ENCODE data around the gene KATNB1.

DNA sequence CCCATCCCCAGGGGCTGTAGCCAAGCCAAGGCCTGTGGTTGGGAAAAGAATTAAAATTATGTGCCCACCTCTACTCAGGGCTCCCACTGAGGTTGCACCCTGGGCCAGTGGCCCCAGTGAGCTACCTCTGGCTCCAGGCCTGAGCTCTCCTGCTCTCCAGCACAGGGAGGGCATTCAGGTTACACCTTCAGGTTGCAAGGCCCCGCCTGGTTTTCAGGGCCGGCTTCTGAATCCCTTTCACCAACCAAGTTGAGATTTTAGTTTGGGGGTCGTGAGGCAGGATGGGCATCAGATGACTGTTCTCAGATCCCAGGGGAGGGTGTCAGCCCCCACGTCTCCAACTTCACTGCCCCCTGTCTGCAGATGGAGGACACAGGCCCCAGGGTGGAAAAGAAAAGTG is 8.0 kb upstream of the KATNB1 start:
- no peak for TF ChIP-seq POLR2A (IDR thresholded peaks at IDR 0.05)
- TF ChIP-seq, protein P1, sequence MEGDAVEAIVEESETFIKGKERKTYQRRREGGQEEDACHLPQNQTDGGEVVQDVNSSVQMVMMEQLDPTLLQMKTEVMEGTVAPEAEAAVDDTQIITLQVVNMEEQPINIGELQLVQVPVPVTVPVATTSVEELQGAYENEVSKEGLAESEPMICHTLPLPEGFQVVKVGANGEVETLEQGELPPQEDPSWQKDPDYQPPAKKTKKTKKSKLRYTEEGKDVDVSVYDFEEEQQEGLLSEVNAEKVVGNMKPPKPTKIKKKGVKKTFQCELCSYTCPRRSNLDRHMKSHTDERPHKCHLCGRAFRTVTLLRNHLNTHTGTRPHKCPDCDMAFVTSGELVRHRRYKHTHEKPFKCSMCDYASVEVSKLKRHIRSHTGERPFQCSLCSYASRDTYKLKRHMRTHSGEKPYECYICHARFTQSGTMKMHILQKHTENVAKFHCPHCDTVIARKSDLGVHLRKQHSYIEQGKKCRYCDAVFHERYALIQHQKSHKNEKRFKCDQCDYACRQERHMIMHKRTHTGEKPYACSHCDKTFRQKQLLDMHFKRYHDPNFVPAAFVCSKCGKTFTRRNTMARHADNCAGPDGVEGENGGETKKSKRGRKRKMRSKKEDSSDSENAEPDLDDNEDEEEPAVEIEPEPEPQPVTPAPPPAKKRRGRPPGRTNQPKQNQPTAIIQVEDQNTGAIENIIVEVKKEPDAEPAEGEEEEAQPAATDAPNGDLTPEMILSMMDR (IDR thresholded peaks at IDR 0.05) = no peak
